ENCODE data around the gene PRKRA.

- TF ChIP-seq CTCF (IDR thresholded peaks at IDR 0.05): no peak
- no peak for TF ChIP-seq EZH2 (IDR thresholded peaks at IDR 0.05; ENCODE audit: borderline replicate concordance, insufficient read depth, low read depth, low read length, poor library complexity, severe bottlenecking)
These were observed 31.5 kb upstream of the PRKRA start for GRCh38 chr2:178482437-178482836.

Data from B cell (primary cell).